ENCODE data around the gene PPP6R1.

The PPP6R1 gene

GRCh38 chr19:55259540-55260210 lies 858 bp upstream of the PPP6R1 start:
- no peak for DNase-seq

- DNase-seq = peak; percentile 50
Observed at GRCh38 chr19:55258476-55258827, 365 bp downstream of the PPP6R1 start.

GRCh38 chr19:55257461-55258420 lies 1.1 kb downstream of the PPP6R1 start:
- DNase-seq = peak; percentile 34

- DNase-seq = no peak
Observed at GRCh38 chr19:55256562-55257460, 2.0 kb downstream of the PPP6R1 start.

GRCh38 chr19:55255618-55256423 lies 3.0 kb downstream of the PPP6R1 start:
- peak; percentile 56 for DNase-seq

- DNase-seq = no peak
Observed at GRCh38 chr19:55254625-55254977, 4.2 kb downstream of the PPP6R1 start.

GRCh38 chr19:55253842-55254624 lies 4.8 kb downstream of the PPP6R1 start:
- peak; percentile 62 for DNase-seq

GRCh38 chr19:55252760-55253663 lies 5.8 kb downstream of the PPP6R1 start:
- no peak for DNase-seq

- DNase-seq = peak; percentile 49
Observed at GRCh38 chr19:55251341-55252081, 7.3 kb downstream of the PPP6R1 start.

- no peak for DNase-seq
Observed at GRCh38 chr19:55250262-55251036, 8.4 kb downstream of the PPP6R1 start.

- no peak for DNase-seq
Observed at GRCh38 chr19:55249841-55250240, 9.0 kb downstream of the PPP6R1 start.

- no peak for DNase-seq
Observed at GRCh38 chr19:55248704-55249103, 10.1 kb downstream of the PPP6R1 start.

GRCh38 chr19:55248166-55248675 lies 10.6 kb downstream of the PPP6R1 start:
- no peak for DNase-seq

- no peak for DNase-seq
Observed at GRCh38 chr19:55247621-55248099, 11.2 kb downstream of the PPP6R1 start.

GRCh38 chr19:55246462-55247451 lies 12.1 kb downstream of the PPP6R1 start:
- no peak for DNase-seq

GRCh38 chr19:55245236-55245904 lies 13.4 kb downstream of the PPP6R1 start:
- DNase-seq = no peak

Data from stimulated activated CD4-positive, alpha-beta T cell treated with anti-CD3 and anti-CD28 coated beads, Interleukin-4, amount 100 ng/mL, for 24 hours (primary cell).